Activated naive CD8-positive, alpha-beta T cell (primary cell): Measurements from ENCODE around the gene CEBPG.

Source experiments
- H3K27ac Mint-ChIP-seq: one replicate; pipeline ENCODE4 v1.8.0; 2021; ENCODE audit warnings: mixed read lengths
- H3K27me3 Mint-ChIP-seq: one replicate; pipeline ENCODE4 v1.8.0; 2021; ENCODE audit warnings: mixed read lengths
- H3K36me3 Mint-ChIP-seq: one replicate; pipeline ENCODE4 v1.8.0; 2021; ENCODE audit warnings: mixed read lengths
- H3K4me1 Mint-ChIP-seq: one replicate; pipeline ENCODE4 v1.8.0; 2021; ENCODE audit warnings: low read depth, mixed read lengths
- H3K4me3 Mint-ChIP-seq: one replicate; pipeline ENCODE4 v1.8.0; 2021; ENCODE audit warnings: mild to moderate bottlenecking, mixed read lengths
- H3K9me3 Mint-ChIP-seq: one replicate; pipeline ENCODE4 v1.8.0; 2021; ENCODE audit warnings: low read depth, mixed read lengths

Gene CEBPG

GRCh38 chr19:33373453-33374235 is at the start of gene CEBPG:
TSS of gene CEBPG (plus strand) at chr19:33373709. CDS start at chr19:33379240, 5,531 bp downstream.
- Mint-ChIP-seq H3K9me3 (no peaks in the 10 kb centered on the region), H3K36me3 (peaks cover 8% of the 10 kb centered on the region), H3K27ac (peak within 1 kb of the TSS; percentile 89), H3K27me3 (no peaks in the 10 kb centered on the region), H3K4me3 (peak within 1 kb of the TSS; percentile 97), H3K4me1 (peaks cover 48% of the 10 kb centered on the region)

- H3K9me3 Mint-ChIP-seq: peaks cover 8% of the 10 kb centered on the region
- no peak overlapping the region for H3K27ac Mint-ChIP-seq
- no peaks in the 10 kb centered on the region for H3K4me1 Mint-ChIP-seq
- H3K4me3 Mint-ChIP-seq: no peak overlapping the region
- peaks cover 8% of the 10 kb centered on the region for H3K27me3 Mint-ChIP-seq
- peaks cover 2% of the 10 kb centered on the region for H3K36me3 Mint-ChIP-seq
These were observed 48.9 kb upstream of the CEBPG start for GRCh38 chr19:33324628-33325027.

- no peaks in the 10 kb centered on the region for H3K9me3 Mint-ChIP-seq
- H3K4me3 Mint-ChIP-seq: no peak overlapping the region
- no peak overlapping the region for H3K27ac Mint-ChIP-seq
- H3K27me3 Mint-ChIP-seq: peaks cover 12% of the 10 kb centered on the region
- no peaks in the 10 kb centered on the region for H3K4me1 Mint-ChIP-seq
- no peaks in the 10 kb centered on the region for H3K36me3 Mint-ChIP-seq
These were observed 47.6 kb upstream of the CEBPG start for GRCh38 chr19:33325920-33326319.

- Mint-ChIP-seq H3K4me1 (no peaks in the 10 kb centered on the region), H3K27ac (no peak overlapping the region), H3K9me3 (no peaks in the 10 kb centered on the region), H3K4me3 (no peak overlapping the region), H3K27me3 (peaks cover 14% of the 10 kb centered on the region), H3K36me3 (no peaks in the 10 kb centered on the region)
These were observed 44.4 kb upstream of the CEBPG start for GRCh38 chr19:33329060-33329459.

- Mint-ChIP-seq H3K4me1 (no peaks in the 10 kb centered on the region), H3K9me3 (no peaks in the 10 kb centered on the region), H3K4me3 (no peak overlapping the region), H3K36me3 (no peaks in the 10 kb centered on the region), H3K27me3 (peaks cover 14% of the 10 kb centered on the region), H3K27ac (no peak overlapping the region)
These were observed 43.8 kb upstream of the CEBPG start for GRCh38 chr19:33329736-33330135.

- Mint-ChIP-seq H3K27me3 (peaks cover 14% of the 10 kb centered on the region), H3K27ac (no peak overlapping the region), H3K4me3 (no peak overlapping the region), H3K36me3 (no peaks in the 10 kb centered on the region), H3K4me1 (no peaks in the 10 kb centered on the region), H3K9me3 (no peaks in the 10 kb centered on the region)
These were observed 41.3 kb upstream of the CEBPG start for GRCh38 chr19:33332248-33332647.

GRCh38 chr19:33333151-33333550 is 40.4 kb upstream of the CEBPG start:
- H3K36me3 Mint-ChIP-seq: peaks cover 2% of the 10 kb centered on the region
- no peak overlapping the region for H3K4me3 Mint-ChIP-seq
- peaks cover 17% of the 10 kb centered on the region for H3K27me3 Mint-ChIP-seq
- no peak overlapping the region for H3K27ac Mint-ChIP-seq
- H3K4me1 Mint-ChIP-seq: no peaks in the 10 kb centered on the region
- H3K9me3 Mint-ChIP-seq: no peaks in the 10 kb centered on the region

- no peak overlapping the region for H3K27ac Mint-ChIP-seq
- peaks cover 2% of the 10 kb centered on the region for H3K36me3 Mint-ChIP-seq
- H3K9me3 Mint-ChIP-seq: no peaks in the 10 kb centered on the region
- no peaks in the 10 kb centered on the region for H3K4me1 Mint-ChIP-seq
- H3K27me3 Mint-ChIP-seq: peaks cover 16% of the 10 kb centered on the region
- no peak overlapping the region for H3K4me3 Mint-ChIP-seq
These were observed 39.9 kb upstream of the CEBPG start for GRCh38 chr19:33333642-33334041.

- no peak overlapping the region for H3K27ac Mint-ChIP-seq
- peaks cover 13% of the 10 kb centered on the region for H3K27me3 Mint-ChIP-seq
- no peak overlapping the region for H3K4me3 Mint-ChIP-seq
- no peaks in the 10 kb centered on the region for H3K4me1 Mint-ChIP-seq
- H3K36me3 Mint-ChIP-seq: peaks cover 2% of the 10 kb centered on the region
- no peaks in the 10 kb centered on the region for H3K9me3 Mint-ChIP-seq
These were observed 39.2 kb upstream of the CEBPG start for GRCh38 chr19:33334271-33334670.

GRCh38 chr19:33335446-33335845 is 38.1 kb upstream of the CEBPG start:
- Mint-ChIP-seq H3K9me3 (no peaks in the 10 kb centered on the region), H3K36me3 (peaks cover 2% of the 10 kb centered on the region), H3K27ac (no peak overlapping the region), H3K27me3 (peaks cover 7% of the 10 kb centered on the region), H3K4me3 (no peak overlapping the region), H3K4me1 (no peaks in the 10 kb centered on the region)

GRCh38 chr19:33339016-33339984 is 34.2 kb upstream of the CEBPG start:
- Mint-ChIP-seq H3K9me3 (no peaks in the 10 kb centered on the region), H3K4me3 (no peak overlapping the region), H3K27ac (no peak overlapping the region), H3K36me3 (peaks cover 2% of the 10 kb centered on the region), H3K27me3 (peaks cover 17% of the 10 kb centered on the region), H3K4me1 (no peaks in the 10 kb centered on the region)

- no peaks in the 10 kb centered on the region for H3K9me3 Mint-ChIP-seq
- H3K4me1 Mint-ChIP-seq: no peaks in the 10 kb centered on the region
- H3K4me3 Mint-ChIP-seq: no peak overlapping the region
- peaks cover 24% of the 10 kb centered on the region for H3K27me3 Mint-ChIP-seq
- no peak overlapping the region for H3K27ac Mint-ChIP-seq
- H3K36me3 Mint-ChIP-seq: peaks cover 2% of the 10 kb centered on the region
These were observed 32.5 kb upstream of the CEBPG start for GRCh38 chr19:33340991-33341390.

- Mint-ChIP-seq H3K9me3 (no peaks in the 10 kb centered on the region), H3K4me1 (no peaks in the 10 kb centered on the region), H3K36me3 (no peaks in the 10 kb centered on the region), H3K4me3 (no peak overlapping the region), H3K27me3 (peaks cover 25% of the 10 kb centered on the region), H3K27ac (no peak overlapping the region)
These were observed 30.2 kb upstream of the CEBPG start for GRCh38 chr19:33343301-33343700.

- Mint-ChIP-seq H3K36me3 (no peaks in the 10 kb centered on the region), H3K27me3 (peaks cover 27% of the 10 kb centered on the region), H3K9me3 (no peaks in the 10 kb centered on the region), H3K27ac (no peak overlapping the region), H3K4me1 (no peaks in the 10 kb centered on the region), H3K4me3 (no peak overlapping the region)
These were observed 29.5 kb upstream of the CEBPG start for GRCh38 chr19:33343859-33344572.

- Mint-ChIP-seq H3K27me3 (peaks cover 27% of the 10 kb centered on the region), H3K9me3 (no peaks in the 10 kb centered on the region), H3K27ac (no peak overlapping the region), H3K4me1 (no peaks in the 10 kb centered on the region), H3K36me3 (no peaks in the 10 kb centered on the region), H3K4me3 (no peak overlapping the region)
These were observed 29.0 kb upstream of the CEBPG start for GRCh38 chr19:33344573-33344925.
